ENCODE data around the gene PTHLH. TPM values are rescaled to one million over a fixed set of nuclear protein-coding genes. Genes with fewer than 3 reads are reported as not detected.

Gene PTHLH
- total and polyA plus RNA-seq, 10 of the 15 experiments (the other 5 are each of a cell fraction or from before 2014, with no cell fraction given): 0.08 to 0.12 TPM; not detected in 8

DNA sequence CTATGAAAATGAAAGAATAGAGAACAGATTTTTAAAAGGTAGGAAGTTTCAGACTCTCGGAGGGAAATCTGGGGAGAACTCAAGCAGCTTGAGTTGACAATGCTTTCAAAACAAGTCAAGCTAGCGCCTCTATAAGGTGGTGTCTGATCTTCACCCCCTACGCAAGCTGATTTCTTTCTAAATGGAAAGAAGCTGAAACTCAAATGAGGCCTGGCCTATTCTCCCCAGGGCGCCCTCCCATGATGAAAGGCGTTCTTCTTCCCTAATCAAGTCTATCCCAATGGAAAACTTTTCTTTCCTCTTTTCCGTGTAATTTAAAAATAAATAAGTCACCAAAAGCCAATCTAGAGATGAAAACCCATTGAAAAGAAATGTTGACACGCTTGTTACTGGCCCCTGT is 20.6 kb downstream of the PTHLH start:
- no peaks in the 10 kb centered on the region for H3K79me2 ChIP-seq (ENCODE audit: control insufficient read depth, insufficient read depth, low read length)
- peaks cover 0 to 2% of the 10 kb centered on the region in 2 experiments; a peak in 2 of 4 replicates for H3K27me3 ChIP-seq (replicated peaks in 1 of 2; ENCODE audit: control insufficient read depth in 2 of 2, insufficient read depth in 2 of 2, low read length in 1 of 2)
- H3K27ac ChIP-seq (ENCODE audit: control insufficient read depth, insufficient read depth): no peak overlapping the region
- H3K9me3 ChIP-seq (replicated peaks; ENCODE audit: control insufficient read depth, insufficient read depth, low read length): no peaks in the 10 kb centered on the region
- intact Hi-C loops (cut with micrococcal nuclease; ENCODE audit: unreplicated experiment) (no loop called here), in situ Hi-C loops (cut with MboI) (no loop called here)
- H3K4me2 ChIP-seq (ENCODE audit: control insufficient read depth, insufficient read depth): no peak overlapping the region
- no peak overlapping the region for H3K9ac ChIP-seq (ENCODE audit: control insufficient read depth, insufficient read depth, low read length)
- H4K20me1 ChIP-seq (ENCODE audit: control insufficient read depth, insufficient read depth): no peaks in the 10 kb centered on the region
- no peak overlapping the region for H3K4me3 ChIP-seq
- no TSS peak for BruUV-seq (replicated peaks)
- 69% methylated on average over 7 of the region's 7 CpGs for WGBS (ENCODE audit: insufficient coverage, insufficient replicate concordance, low lambda C conversion rate, missing lambda C conversion rate)
- CTCF ChIA-PET: interaction anchor here (1.8 kb wide), 1 partner anchor 11 kb away, joined by 5 read pairs; no protein-coding TSS in a partner anchor
- no peak for FAIRE-seq
- no peak overlapping the region for H2AFZ ChIP-seq (ENCODE audit: control insufficient read depth, low read depth, low read length)
- POLR2A ChIA-PET: no interaction called here
- DNase-seq (ENCODE audit: low read depth, low spot score): no peak
- TF ChIP-seq JUNB (IDR thresholded peaks at IDR 0.05) (no peak), NFYB (IDR thresholded peaks at IDR 0.05; ENCODE audit: insufficient read depth, low read depth, low read length) (no peak), NR2F1 (conservative IDR thresholded peaks at IDR 0.05) (no peak), RELB (IDR thresholded peaks at IDR 0.05; ENCODE audit: low read depth) (no peak), SP1 (IDR thresholded peaks at IDR 0.05; ENCODE audit: low read depth, low read length) (no peak), POLR2AphosphoS5 (IDR thresholded peaks at IDR 0.05; ENCODE audit: low read length) (no peak)
- TF ChIP-seq, protein P1, sequence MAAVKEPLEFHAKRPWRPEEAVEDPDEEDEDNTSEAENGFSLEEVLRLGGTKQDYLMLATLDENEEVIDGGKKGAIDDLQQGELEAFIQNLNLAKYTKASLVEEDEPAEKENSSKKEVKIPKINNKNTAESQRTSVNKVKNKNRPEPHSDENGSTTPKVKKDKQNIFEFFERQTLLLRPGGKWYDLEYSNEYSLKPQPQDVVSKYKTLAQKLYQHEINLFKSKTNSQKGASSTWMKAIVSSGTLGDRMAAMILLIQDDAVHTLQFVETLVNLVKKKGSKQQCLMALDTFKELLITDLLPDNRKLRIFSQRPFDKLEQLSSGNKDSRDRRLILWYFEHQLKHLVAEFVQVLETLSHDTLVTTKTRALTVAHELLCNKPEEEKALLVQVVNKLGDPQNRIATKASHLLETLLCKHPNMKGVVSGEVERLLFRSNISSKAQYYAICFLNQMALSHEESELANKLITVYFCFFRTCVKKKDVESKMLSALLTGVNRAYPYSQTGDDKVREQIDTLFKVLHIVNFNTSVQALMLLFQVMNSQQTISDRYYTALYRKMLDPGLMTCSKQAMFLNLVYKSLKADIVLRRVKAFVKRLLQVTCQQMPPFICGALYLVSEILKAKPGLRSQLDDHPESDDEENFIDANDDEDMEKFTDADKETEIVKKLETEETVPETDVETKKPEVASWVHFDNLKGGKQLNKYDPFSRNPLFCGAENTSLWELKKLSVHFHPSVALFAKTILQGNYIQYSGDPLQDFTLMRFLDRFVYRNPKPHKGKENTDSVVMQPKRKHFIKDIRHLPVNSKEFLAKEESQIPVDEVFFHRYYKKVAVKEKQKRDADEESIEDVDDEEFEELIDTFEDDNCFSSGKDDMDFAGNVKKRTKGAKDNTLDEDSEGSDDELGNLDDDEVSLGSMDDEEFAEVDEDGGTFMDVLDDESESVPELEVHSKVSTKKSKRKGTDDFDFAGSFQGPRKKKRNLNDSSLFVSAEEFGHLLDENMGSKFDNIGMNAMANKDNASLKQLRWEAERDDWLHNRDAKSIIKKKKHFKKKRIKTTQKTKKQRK (IDR thresholded peaks at IDR 0.05; ENCODE audit: low read depth, low read length): no peak
- TF ChIP-seq, protein P2, sequence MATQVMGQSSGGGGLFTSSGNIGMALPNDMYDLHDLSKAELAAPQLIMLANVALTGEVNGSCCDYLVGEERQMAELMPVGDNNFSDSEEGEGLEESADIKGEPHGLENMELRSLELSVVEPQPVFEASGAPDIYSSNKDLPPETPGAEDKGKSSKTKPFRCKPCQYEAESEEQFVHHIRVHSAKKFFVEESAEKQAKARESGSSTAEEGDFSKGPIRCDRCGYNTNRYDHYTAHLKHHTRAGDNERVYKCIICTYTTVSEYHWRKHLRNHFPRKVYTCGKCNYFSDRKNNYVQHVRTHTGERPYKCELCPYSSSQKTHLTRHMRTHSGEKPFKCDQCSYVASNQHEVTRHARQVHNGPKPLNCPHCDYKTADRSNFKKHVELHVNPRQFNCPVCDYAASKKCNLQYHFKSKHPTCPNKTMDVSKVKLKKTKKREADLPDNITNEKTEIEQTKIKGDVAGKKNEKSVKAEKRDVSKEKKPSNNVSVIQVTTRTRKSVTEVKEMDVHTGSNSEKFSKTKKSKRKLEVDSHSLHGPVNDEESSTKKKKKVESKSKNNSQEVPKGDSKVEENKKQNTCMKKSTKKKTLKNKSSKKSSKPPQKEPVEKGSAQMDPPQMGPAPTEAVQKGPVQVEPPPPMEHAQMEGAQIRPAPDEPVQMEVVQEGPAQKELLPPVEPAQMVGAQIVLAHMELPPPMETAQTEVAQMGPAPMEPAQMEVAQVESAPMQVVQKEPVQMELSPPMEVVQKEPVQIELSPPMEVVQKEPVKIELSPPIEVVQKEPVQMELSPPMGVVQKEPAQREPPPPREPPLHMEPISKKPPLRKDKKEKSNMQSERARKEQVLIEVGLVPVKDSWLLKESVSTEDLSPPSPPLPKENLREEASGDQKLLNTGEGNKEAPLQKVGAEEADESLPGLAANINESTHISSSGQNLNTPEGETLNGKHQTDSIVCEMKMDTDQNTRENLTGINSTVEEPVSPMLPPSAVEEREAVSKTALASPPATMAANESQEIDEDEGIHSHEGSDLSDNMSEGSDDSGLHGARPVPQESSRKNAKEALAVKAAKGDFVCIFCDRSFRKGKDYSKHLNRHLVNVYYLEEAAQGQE (IDR thresholded peaks at IDR 0.05; ENCODE audit: low read depth, low read length): no peak
- TF ChIP-seq, protein P3, sequence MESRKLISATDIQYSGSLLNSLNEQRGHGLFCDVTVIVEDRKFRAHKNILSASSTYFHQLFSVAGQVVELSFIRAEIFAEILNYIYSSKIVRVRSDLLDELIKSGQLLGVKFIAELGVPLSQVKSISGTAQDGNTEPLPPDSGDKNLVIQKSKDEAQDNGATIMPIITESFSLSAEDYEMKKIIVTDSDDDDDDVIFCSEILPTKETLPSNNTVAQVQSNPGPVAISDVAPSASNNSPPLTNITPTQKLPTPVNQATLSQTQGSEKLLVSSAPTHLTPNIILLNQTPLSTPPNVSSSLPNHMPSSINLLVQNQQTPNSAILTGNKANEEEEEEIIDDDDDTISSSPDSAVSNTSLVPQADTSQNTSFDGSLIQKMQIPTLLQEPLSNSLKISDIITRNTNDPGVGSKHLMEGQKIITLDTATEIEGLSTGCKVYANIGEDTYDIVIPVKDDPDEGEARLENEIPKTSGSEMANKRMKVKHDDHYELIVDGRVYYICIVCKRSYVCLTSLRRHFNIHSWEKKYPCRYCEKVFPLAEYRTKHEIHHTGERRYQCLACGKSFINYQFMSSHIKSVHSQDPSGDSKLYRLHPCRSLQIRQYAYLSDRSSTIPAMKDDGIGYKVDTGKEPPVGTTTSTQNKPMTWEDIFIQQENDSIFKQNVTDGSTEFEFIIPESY (IDR thresholded peaks at IDR 0.05): no peak
- RAD21 ChIA-PET (ENCODE audit: unreplicated experiment): no interaction called here
- no peaks in the 10 kb centered on the region for H3K4me1 ChIP-seq (ENCODE audit: control insufficient read depth, insufficient read depth, low read length)
- ATAC-seq: no peak
- SMC1A ChIA-PET (ENCODE audit: uncharacterized antibody, unreplicated experiment): no interaction called here
- H3K36me3 ChIP-seq (ENCODE audit: control insufficient read depth in 2 of 2, insufficient read depth in 2 of 2, low read length in 1 of 2): no peaks in the 10 kb centered on the region

All from GM12878 (cell line).